ENCODE data around the gene TSHZ1.

DNA sequence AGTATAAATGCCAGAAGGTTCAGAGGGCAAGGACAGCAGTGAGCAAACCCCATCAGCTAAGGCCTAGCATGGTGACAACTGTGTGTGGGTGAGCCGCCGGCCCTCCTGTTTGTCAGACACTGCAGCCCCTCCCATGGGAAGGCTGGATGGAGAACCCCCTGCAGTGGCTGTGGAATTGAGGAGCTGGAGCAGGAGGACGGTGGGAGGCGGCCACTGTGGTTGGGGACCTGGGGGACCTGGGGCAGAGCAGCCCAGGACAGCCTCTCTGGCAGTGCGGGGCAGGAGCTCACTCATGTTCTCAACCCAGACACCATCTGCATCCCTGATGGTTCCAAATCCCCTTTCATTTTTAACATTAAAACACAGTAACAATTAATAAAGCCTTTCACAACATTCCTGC is 68.8 kb downstream of the TSHZ1 start:
- TF ChIP-seq, protein P1, sequence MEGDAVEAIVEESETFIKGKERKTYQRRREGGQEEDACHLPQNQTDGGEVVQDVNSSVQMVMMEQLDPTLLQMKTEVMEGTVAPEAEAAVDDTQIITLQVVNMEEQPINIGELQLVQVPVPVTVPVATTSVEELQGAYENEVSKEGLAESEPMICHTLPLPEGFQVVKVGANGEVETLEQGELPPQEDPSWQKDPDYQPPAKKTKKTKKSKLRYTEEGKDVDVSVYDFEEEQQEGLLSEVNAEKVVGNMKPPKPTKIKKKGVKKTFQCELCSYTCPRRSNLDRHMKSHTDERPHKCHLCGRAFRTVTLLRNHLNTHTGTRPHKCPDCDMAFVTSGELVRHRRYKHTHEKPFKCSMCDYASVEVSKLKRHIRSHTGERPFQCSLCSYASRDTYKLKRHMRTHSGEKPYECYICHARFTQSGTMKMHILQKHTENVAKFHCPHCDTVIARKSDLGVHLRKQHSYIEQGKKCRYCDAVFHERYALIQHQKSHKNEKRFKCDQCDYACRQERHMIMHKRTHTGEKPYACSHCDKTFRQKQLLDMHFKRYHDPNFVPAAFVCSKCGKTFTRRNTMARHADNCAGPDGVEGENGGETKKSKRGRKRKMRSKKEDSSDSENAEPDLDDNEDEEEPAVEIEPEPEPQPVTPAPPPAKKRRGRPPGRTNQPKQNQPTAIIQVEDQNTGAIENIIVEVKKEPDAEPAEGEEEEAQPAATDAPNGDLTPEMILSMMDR (IDR thresholded peaks at IDR 0.05; ENCODE audit: low read length), result no peak
- no peak for TF ChIP-seq EZH2 (IDR thresholded peaks at IDR 0.05; ENCODE audit: borderline replicate concordance, low read length)
